Caki2 (cell line): ENCODE measurements around the gene DHX32. TPM values are rescaled to one million over a fixed set of nuclear protein-coding genes. Genes with fewer than 3 reads are reported as not detected.
"Not testable (repeated sequence)": the region's sequence is repeated elsewhere in the genome, so short reads cannot be mapped to it uniquely, and the experiment has no call there.

ENCODE experiments used
- DNase-seq: peaks from one replicate; pipeline ENCODE4 v3.0.0-alpha.2; 2015; ENCODE audit warnings: low read depth
- in situ Hi-C: cut with HindIII; loops from 2 replicates; pipeline ENCODE4 v1.10.0; 2016; ENCODE audit warnings: low sequenced_read_pairs, low pct_unique_long_range_greater_than_20kb, mixed read lengths
- total RNA-seq: library from RNA; depleted of rRNA; stranded (reverse); fragments of >200 nt; shearing (Covaris generic); gene quantifications from 2 replicates; pipeline ENCODE4 v1.2.3, GENCODE V29; 2014; ENCODE audit warnings: low replicate concordance

DHX32 gene
- total RNA-seq, 1 experiment from 2014 or later, result 48.9 TPM

GRCh38 chr10:125903135-125903640, 22.1 kb upstream of the DHX32 start:
- peak; percentile 68 for DNase-seq
- in situ Hi-C loops, result not testable (repeated sequence)

DNA sequence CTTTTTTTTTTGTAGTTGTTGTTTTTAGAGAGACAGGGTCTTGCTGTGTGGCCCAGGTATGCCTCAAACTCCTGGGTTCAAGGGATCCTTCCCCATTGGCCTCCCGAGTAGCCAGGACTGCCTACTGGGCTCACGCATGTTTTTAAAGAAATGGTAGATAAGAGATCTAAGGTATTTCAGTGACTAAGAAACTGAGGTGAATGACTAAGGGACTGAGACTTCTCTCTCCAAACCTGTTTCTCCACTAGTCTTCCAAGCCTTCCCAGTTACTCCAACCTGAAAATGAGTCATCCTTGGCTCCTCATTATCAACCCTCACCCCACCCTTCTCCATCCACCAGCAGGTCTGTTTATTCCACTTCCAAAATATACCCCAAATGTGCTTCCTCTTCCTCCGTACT, 19.9 kb upstream of the DHX32 start:
- in situ Hi-C loops, result not testable (repeated sequence)
- peak; percentile 74 for DNase-seq

GRCh38 chr10:125897317-125897716, 16.2 kb upstream of the DHX32 start:
- in situ Hi-C loops, DNase-seq: not testable (repeated sequence)

- DNase-seq, result peak; percentile 81
- in situ Hi-C loops, result not testable (repeated sequence)
These were observed 15.2 kb upstream of the DHX32 start, which contains the start of gene FANK1 for GRCh38 chr10:125896088-125896934. FANK1 (plus strand) TSS chr10:125896564; CDS start chr10:125896643, 79 bp downstream.

DNA sequence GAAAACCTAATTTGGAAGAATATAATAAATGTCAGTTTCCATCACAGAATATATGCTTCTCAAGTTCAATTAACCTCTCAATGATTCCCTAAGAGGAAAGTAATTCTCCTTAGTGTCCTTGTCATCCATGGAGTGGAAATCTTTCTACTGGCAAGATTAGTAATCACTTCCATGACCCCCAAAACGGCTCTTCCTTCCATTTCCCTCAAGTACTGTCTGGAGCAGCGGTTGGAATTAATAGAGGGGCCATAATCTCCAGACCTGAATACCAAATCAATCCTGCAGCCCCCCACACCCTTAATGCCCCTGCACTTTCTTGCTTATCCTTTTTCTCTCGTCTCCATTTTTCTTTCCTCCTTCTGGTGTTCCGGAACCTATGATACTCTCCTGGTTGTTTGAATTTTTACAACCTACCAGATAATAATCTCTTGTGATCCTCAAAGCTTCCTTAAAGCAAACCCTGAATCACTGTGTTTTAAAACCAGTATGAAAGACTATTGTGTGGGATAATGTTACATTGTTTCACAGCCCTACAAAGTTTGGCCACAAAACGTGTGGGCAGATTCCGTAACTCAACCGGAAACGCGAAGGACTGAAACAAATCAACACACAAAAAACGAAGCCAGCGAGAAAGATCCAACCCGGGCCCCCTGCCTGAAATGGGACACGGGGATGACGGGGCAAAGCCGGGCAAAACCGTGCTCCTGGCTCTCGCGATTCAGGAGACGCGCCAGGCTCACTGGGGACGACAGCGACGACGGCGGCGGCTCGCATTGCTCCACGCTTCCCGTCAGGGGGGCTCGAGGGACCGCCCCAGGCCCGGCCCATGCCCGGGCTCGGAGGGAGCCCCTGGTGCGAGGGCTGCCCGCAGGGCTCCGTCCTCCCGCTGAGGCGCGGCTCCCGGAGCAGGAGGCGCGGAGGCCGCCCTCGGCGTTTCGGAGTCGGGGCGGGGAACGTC, 14.3 kb upstream of the DHX32 start:
- peak; percentile 61 for DNase-seq
- in situ Hi-C loops, result not testable (repeated sequence)

DNA sequence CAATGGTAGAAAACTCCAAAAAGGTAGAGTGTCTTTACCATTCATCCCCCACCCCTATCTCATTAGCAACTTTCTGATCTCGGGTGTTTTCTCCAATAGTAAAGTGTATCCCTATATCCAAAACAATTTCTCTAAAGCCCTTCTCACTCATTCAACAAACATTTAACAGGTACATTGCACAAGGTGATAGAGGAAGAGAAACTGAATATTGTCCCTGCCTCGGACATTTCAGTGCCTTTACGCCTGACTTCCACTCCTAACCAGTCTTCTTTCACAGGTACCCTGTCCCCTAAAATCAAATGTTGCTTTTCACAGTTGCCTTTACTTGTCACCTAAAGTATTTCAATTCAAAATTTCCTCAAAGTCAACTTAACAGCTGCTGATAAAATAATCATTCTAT, 13.1 kb upstream of the DHX32 start:
- in situ Hi-C loops, DNase-seq: not testable (repeated sequence)

DNA sequence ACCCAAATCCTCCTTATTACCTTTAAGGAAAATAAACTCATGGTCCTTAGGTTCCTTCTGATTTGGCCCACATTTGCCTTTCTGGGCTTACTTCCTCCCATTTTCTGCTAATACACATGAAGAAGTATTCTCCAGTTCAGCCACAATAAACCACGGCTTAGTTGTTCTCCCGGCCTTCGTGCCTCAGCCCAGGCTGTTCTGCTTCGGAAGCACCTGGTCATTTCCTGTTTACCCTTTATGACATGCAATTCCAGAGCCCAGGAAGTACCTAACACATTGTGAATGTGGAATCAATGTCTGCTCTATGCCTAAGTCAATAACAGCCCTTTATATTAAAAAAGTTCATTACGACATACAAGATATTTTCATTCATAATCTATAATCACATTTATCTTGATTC, 11.3 kb upstream of the DHX32 start:
- in situ Hi-C loops, DNase-seq: not testable (repeated sequence)

DNA sequence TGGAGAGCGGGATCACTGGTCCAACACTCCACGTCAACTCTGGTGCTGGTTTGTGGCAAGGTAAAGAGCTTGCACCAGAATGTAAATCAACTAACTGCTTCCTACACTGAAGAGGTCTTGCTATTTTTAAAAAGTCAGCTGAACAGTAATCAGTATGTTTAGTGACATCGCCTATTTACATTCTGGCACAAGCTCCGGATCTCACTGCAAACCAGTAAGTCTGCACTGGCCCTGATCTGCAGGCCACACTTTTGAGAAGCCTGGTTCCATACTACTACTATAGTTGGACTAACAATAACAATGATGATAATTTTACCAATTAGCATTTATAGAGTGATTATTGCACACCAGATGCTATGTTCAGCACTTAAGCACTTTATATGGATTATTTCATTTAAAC, 8.3 kb upstream of the DHX32 start:
- in situ Hi-C loops, DNase-seq: not testable (repeated sequence)

- in situ Hi-C loops, result no loop called here
- DNase-seq, result no peak
These were observed 5.9 kb upstream of the DHX32 start for GRCh38 chr10:125886914-125887512.

- in situ Hi-C loops, result no loop called here
- DNase-seq, result no peak
These were observed 2.1 kb upstream of the DHX32 start for GRCh38 chr10:125883211-125883610.

- in situ Hi-C loops, result no loop called here
- no peak for DNase-seq
These were observed 1.5 kb upstream of the DHX32 start for GRCh38 chr10:125882596-125882995.

GRCh38 chr10:125880719-125881118, 373 bp downstream of the DHX32 start:
- no peak for DNase-seq
- in situ Hi-C loops, result no loop called here

- peak; percentile 92 for DNase-seq
- in situ Hi-C loops, result no loop called here
These were observed 1.9 kb downstream of the DHX32 start for GRCh38 chr10:125878957-125879835.

DNA sequence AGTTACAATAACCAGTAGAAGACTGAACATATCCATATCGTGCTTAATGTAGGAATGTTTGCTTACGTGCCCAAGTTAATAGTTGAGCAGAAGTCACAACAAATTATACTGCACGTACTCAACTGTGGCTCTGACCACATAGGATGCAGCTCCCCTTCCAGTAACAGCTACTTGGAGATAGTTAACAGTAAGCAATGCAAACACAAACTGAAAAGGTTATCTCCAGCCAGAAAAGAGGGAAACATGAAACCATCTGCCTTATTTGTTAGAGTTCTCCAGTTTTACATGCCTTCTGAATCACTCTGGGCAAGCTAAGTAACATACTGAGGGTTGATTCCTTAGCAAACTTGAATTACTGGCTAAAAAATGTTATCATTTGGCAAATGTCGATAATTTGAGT, 9.8 kb downstream of the DHX32 start:
- in situ Hi-C loops, result no loop called here
- DNase-seq, result no peak

DNA sequence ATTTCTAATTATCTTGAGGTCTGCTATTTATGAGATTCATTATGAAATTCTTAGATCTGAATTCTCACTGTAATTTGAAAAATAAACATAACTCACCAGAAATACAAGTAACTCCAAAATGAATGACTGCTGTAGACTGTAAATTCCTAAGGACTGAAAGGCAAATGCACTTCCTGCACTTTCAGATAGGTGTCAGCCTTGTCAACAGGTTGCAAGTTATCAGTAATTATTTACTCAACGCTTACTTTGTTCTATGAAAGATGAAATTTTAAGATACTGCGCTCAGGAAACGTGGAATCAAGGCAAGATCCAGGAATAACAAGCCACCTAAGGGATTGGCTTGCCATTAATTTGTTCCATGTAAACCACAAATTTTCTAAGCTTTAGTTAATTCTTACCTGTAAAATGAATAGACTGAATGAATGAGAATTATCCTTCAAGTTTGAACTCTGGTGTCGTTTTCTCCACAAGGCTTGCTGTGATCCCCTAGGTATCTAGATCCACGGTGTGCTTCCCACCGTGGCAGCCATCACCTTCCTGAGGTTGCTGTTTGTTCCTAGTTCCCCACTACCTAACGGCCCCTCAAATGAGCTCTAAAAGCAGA, 12.6 kb downstream of the DHX32 start:
- peak; percentile 27 for DNase-seq
- in situ Hi-C loops, result no loop called here

GRCh38 chr10:125866421-125867029, 14.6 kb downstream of the DHX32 start:
- no peak for DNase-seq
- in situ Hi-C loops, result no loop called here

DNA sequence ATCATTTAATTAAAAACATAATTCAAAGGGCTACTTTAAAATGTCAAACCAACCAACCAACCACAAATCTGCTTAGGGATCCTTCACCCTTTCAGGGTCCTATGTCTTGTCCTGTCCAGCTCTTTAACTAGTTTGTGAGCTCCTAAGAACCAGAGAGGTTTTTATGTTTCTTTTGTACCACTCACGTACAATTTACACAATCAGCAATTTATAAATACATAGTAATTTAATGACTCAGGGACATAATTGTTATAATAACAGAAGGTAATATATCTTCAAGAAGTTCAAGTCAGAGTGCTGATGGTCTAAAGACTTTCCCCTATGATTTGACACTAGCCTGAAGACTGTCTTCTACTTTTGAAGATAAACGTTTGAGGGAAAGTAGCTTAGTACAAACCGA, 16.0 kb downstream of the DHX32 start:
- no peak for DNase-seq
- in situ Hi-C loops, result no loop called here
